Stimulated activated CD8-positive, alpha-beta memory T cell treated with anti-CD3 and anti-CD28 coated beads, Interleukin-4, amount 100 ng/mL, for 24 hours (primary cell): ENCODE results near the gene CACNB1.

Experiments
- DNase-seq: peaks from one replicate; pipeline ENCODE4 v3.0.0-alpha.2; 2020; ENCODE audit warnings: low read depth

CACNB1 gene

DNA sequence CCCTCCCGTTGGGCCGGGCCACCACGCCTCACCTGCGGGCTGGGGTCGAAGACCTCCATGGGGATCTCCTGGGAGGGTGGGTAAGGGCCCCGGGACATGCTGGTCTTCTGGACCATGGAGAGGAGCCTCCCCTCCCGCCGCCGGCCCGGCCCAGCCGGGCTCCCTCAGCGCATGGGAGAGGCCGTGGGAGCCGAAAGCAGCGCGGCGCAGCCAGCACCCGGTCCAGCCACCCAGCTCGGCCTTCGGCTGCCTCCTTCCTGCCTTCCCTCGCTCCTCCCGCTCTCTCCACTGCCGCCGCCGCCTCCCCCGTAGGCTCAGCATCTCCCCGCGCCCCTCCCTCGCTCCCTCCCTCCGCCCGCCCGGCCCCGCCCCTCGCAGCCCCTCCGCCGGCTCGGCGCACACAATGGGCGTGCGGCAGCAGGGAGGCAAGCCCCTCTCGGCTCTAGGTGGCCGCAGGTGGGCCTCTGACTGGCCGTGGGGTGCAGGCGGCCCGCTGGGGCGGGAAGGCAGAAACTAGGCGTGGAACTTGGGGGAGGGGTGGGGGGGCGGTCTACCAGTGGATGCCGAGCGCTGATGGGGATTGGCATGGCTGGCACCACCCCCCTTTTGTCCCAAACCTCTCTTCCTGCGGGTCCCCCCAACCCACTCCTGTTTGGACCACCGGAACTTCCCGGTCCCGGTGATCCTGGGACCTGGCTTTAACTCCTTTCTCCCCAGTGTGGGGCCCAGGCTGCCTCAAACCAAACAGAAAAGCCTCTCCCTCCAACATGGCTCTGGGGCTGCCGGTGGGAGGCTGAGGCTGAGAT is at the start of gene CACNB1:
Gene CACNB1 (minus strand): TSS at position 290 of the 806 bp plus-strand sequence. CDS start 174 bp downstream, at position 116.
- DNase-seq = peak; percentile 58

- DNase-seq = no peak
Measured at GRCh38 chr17:39246274-39246673, 48.8 kb upstream of the CACNB1 start.

- DNase-seq = peak; percentile 76
Measured at GRCh38 chr17:39244600-39245570, 47.4 kb upstream of the CACNB1 start.

DNA sequence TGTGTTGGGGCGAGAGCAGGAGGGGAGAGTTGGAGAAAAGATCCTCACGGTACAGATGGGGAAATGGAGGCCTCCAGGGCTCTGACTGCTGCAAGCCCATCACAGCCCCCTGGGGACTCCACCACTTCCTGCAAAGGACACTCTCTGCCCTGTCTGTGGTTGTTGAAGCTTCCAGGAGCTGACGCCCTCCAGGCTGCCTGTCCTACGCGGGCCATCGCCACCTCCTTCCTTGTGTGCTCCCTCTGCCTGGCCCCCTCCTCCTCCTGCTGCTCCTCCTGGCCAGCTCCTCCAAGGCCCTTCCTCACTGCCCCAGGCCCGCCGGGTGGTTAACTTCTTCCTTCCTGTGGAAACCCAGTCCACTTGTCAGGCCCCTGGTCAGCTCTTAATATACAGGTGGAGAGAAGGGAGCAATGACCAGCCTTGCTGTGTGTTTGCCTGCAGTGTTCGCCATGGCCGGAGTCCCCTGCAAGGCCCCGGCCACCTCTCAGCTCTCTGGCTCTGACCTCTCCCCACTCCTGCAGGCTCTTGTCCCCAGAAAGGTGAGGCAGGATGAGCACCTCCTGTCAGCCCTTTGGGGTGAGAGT is 46.6 kb upstream of the CACNB1 start:
- no peak for DNase-seq

GRCh38 chr17:39243155-39243554 is 45.7 kb upstream of the CACNB1 start:
- DNase-seq = no peak

- no peak for DNase-seq
Measured at GRCh38 chr17:39240631-39241030, 43.2 kb upstream of the CACNB1 start.

GRCh38 chr17:39239640-39240314 is 42.3 kb upstream of the CACNB1 start:
- DNase-seq = peak; percentile 41

- DNase-seq = peak; percentile 49
Measured at GRCh38 chr17:39238311-39238972, 41.0 kb upstream of the CACNB1 start.

GRCh38 chr17:39237586-39237985 is 40.1 kb upstream of the CACNB1 start:
- DNase-seq = no peak

DNA sequence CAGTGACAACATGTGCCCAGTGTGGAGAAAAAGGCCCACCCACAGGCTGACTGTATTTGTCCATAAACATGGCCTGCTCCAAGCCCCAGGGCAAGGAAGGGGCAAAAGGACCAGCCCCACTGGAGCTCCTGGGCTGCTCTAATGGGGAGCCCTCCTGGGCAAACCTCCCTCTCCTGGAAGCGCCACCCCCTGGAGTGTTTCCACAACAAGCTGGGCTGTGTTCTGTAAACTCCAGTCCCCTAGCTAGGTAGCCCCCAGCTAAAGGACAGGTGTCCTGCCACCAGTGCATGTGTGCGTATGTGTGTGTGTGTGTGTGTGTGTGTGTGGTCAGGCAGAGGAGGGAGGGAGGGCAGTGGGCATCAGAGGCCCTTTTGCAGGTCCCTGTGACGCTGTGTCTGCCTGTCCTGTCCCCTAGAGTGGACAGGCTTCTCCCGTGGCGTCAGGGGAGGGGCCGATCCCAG is 39.5 kb upstream of the CACNB1 start:
- no peak for DNase-seq

DNA sequence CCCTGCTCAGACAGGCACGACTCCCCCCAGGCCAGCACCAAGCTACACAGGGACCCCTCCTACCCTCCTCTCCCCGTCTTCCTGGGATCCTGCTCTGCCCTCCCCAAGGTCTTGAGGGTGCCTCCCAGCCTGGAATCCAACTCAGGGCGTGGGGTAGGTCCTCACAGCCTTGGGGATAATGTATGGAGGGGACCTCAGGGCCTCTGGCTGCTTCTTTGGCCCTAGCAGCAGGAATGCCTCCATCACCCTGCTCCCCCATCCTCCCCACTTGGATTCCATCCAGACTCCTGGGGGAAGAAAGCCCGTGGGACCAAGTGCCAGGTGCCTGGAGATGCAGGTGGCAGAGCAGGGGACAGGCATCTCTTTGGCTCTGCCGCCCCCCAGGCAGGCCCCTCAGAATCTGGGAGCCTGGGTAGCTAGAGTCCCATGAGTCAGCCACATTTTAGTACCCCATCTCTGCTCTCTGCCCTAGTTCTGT is 39.0 kb upstream of the CACNB1 start:
- DNase-seq = no peak

DNA sequence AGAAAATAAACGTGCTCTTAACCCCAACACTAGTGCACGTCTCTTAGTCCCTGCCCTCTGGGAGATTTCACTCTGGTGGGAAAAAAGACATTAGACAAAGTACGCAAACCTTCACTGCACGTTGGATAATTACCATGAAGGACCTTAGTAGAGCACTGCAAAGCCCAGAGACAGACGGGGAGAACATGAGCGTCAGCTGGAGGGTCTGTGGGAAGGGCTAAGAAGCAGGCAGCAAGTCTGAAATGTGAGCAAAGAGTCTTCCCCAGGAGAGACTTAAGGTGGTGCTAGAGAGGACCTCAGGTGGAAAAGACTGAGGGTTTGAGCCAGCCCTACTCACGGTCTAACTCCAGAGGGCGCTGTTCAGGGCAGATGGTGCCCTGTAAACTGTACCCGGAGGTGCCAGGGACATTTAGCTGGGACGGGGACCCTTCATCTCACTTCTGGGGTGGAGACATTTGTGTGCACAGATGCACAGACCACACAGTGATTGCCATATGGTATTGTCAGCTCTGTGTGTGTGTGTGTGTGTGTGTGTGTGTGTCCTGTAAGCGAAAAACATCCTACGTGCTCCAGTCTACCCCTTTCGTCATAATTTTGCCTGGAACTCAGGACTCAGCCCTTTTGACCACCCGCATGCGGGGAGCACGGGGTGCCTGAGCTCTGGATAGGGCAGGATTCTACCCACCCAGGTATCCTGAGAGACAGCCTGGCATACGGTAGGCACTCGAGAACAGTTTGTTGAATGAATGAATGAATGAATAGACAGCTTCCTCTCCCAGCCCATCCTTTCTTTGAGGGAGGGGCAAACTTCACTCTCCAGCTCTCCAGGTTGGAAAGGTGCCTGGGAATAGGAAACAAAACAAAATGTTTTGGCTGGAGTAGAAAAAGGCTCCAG is 38.3 kb upstream of the CACNB1 start:
- DNase-seq = no peak

- peak; percentile 42 for DNase-seq
Measured at GRCh38 chr17:39231591-39232551, 34.4 kb upstream of the CACNB1 start.

DNA sequence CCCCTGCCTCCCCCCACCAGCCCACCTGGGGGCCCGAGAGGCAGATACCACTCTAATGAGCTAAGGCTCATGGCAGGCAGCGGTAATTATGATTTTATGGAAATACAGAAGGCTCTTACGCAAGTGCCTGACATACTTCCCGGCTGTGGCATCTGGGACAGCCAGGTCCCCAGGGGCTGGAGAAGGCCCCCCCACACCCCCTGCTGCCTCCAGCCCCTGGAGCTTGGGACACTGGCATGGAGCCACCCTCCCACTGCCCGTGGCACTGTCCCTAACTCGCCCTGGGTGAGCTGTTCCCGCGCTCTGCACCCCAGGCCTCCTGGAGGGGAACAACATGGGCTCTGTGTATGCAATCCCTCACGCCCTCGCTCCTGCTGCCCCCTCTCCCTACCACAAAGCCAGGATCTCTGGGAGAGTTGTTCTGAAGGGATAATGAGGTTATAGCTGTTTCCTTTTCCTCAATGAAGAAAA is 33.7 kb upstream of the CACNB1 start:
- no peak for DNase-seq

GRCh38 chr17:39230361-39230760 is 32.9 kb upstream of the CACNB1 start:
- DNase-seq = no peak

GRCh38 chr17:39229274-39229913 is 31.9 kb upstream of the CACNB1 start:
- no peak for DNase-seq

DNA sequence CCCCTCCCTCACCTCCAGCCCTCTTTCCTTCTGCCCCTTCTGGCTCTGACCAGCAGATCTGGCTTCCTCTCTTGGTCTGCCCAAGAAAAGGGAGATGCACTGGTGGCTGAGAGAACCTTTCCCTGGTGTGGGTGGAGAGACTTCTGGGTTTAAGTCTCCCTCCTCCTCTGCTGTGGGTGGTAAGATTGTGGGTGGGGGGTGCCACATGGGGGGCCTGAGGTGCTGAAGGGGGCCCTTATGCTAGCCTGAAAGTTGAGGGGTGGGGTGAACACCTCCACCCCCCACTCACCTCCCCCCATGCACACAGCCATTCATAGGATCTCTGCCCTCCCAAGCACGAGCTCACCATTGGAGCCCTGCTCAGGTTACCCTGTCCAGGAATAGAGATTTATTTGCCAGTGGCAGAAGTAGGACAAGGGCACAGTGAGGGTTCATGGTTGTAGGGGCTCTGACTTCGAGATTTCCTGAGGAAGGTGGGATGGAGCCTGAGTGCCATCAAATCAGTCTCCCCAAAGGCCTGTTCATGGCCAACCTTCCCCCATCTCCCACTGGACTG is 30.0 kb upstream of the CACNB1 start:
- DNase-seq = no peak
